Activated CD4-positive, alpha-beta T cell treated with anti-CD3 and anti-CD28 coated beads, Interleukin-2, amount 50 U/mL, for 4 hours (primary cell): ENCODE data around the gene UBE2R2.

Experiments
- DNase-seq, 2 experiments: peaks; one replicate each; pipeline ENCODE4 v3.0.0-alpha.2; 2020

Gene UBE2R2

DNA sequence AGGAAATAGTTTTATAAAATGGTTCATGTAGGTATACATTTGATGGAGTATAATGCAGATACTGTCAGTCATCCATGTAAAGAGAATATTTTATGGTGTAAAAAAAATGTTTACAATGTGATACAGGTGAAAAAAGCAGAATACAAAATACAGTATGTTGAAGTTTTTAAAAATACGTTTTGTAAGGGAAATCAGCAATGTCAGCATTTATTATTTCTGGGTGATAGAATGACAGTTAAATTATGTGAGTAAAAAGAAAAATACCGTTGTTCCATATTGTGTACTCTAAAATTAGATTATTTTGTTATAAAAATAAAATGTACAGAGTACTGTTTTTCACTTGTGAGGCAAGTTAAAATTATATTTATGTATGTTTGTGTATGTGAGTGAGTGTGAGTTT is 69.0 kb downstream of the UBE2R2 start:
- no peak for DNase-seq

DNA sequence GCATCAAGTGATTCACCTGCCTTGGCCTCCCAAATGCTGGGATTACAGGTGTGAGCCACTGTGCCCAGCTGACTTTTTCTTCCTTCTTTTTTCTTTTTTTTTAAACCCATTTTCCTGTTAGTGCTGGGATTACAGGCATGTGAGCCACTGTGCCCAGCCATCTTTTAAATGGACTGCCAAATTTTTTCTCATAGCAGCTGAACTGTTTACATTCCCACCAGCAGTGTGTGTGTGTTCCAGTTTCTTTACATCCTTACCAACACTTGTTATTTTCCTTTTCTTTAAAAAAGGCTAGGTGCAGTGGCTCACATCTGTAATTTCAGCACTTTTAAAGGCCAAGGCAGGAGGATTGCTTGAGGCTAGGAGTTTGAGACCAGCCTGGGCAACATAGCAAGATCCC is 76.9 kb downstream of the UBE2R2 start:
- DNase-seq = no peak

DNA sequence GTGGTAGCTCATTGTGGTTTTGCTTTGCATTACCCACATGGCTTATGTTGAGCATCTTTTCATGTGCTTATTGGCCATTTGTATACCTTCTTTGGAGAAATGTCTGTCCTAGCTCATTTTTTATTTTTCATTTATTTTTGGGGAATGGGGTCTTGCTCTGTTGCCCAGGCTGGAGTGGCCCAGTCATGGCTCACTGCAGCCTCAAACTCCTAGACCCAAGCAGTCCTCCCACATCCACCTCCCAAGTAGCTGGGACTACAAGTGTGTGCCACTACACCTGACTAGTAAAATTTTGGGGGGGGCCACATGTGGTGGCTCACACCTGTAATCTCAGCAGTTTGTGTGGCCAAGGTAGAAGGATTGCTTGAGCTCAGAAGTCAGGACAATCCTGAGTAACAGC is 77.4 kb downstream of the UBE2R2 start:
- no peak for DNase-seq

DNA sequence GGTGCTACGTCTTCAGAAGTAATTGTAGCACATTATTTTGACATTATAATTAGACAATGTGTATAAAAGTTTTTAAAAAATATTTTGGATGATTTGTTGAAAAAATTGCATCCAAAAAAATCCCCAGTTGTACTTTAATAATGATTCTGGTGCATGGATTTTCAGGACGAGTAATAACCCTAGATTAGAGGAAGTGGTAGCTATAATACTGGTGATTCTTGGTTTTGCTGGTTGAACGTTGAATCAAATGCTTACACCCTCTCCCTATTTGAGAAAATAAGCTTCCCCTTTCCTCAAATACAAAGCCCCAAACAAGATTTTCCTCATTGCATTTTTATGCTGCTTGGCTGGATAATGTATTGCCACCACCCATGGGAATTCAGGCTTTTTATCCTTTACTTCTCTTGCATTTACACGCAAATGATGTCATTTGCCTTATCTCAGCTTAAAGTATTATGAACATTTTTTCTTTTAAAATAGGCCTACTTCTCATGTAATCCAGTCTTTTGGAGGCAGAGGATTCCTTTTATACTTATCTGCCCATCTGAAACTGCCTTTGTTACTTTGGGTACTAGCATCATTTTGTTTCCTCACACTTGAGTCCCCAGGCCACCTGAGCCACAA is 86.3 kb downstream of the UBE2R2 start:
- no peak for DNase-seq

DNA sequence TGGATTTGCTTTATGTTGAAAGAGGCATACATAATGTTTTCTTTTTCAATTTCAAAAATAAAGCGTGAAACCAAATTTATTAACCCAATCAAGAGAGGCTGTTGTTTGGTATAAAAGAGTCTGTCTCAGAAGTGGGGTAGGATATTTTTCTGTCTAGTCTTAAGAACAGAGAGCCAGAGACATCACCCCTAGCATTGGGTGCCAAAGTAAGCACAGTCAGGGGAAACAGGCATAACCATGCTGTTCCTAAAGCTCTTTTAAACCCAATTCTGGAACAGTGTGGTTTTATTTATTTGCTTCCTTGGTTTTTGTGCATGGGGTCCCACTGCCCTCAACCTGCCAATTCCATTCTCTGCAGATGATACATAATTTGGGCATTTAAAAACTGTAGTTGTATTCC is 88.2 kb downstream of the UBE2R2 start:
- DNase-seq = no peak

DNA sequence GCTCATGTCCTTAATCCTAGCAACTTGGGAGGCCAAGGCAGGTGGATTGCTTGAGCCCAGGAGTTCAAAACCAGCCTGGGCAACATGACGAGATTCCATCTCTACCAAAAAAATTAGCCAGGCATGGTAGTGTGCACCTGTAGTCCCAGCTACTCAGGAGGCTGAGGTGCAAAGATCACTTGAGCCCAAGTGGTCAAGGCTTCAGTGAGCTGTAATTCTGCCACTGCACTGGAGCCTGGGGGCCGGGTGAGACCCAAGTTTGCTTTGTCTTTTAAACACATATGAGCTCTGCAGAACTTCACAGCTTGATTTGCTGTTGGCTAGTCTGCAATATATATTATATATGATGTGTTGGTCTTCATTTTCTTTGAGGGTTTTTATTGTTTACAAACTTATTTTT is 89.8 kb downstream of the UBE2R2 start:
- DNase-seq = no peak

DNA sequence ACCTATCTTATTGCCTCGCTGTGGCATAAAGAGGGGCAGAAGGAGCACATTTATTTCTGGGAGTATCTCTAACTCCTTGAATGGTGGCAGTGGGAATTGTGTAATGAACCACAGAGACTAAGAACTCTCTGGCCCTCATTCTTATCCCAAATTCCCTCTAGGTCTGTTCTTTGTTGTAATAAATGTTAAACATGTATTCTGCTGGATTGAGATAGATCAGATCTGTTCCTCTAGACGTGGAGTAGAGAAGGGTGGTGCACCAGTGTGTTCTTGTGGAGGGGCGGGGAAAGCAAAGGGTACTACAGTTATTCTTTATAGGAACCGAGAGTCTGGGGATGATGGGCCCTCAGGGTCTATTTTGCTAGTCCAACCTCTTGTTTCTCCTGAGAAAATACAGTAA is 90.4 kb downstream of the UBE2R2 start:
- DNase-seq = no peak

DNA sequence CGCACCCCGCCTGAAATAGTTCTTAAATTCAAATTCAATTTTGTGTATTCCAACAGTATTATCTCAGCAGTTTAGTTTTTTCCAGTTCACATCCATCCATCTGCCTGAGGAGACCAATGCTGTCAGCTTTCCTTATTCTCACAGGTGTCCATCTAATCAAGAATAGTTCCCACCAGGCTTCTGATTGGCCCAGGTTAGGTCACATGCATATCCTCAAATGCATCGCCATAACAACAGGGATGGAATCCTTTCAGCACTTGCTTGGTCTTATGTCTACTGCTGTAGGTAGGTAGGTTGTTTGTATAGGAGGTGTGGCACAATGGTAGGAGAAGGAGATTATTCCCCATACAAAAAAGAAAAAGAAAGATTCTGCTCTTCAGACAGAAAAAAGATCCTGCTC is 91.2 kb downstream of the UBE2R2 start:
- no peak for DNase-seq

DNA sequence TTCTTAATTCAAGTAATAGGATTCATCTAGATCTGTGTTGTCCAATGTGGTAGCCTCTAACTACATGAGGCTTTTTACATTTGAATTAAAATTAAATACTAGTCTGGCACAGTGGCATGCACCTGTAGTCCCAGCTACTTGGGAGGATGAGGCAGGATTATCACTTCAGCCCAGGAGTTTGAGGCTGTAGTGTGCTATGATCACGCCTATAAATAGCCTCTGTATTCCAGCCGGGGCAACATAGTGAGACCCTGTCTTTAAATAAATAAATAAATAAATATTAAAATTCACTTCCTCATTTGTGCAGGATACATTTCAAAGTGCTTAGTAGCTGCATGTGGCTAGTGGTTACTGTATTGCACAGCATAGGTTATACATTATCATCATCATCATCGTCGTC is 91.8 kb downstream of the UBE2R2 start:
- no peak for DNase-seq

DNA sequence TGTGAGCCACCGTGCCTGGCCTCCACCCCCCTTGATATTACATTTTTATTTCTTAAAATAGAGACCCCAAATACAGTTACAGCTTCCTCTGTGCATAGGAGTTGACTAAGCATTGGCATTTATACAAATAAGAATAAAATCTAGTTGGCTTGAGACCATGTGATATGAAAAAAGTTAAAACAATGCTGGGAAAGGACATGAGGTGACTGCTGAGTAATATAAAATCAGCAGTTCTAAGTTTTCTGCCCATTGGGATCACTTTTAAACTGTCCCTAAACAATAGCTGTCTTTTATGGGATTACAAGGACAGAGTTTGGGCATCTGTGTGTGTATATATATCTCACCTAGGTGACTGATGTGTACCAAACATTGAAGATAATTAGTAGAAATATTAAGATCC is 96.6 kb downstream of the UBE2R2 start:
- DNase-seq = no peak

DNA sequence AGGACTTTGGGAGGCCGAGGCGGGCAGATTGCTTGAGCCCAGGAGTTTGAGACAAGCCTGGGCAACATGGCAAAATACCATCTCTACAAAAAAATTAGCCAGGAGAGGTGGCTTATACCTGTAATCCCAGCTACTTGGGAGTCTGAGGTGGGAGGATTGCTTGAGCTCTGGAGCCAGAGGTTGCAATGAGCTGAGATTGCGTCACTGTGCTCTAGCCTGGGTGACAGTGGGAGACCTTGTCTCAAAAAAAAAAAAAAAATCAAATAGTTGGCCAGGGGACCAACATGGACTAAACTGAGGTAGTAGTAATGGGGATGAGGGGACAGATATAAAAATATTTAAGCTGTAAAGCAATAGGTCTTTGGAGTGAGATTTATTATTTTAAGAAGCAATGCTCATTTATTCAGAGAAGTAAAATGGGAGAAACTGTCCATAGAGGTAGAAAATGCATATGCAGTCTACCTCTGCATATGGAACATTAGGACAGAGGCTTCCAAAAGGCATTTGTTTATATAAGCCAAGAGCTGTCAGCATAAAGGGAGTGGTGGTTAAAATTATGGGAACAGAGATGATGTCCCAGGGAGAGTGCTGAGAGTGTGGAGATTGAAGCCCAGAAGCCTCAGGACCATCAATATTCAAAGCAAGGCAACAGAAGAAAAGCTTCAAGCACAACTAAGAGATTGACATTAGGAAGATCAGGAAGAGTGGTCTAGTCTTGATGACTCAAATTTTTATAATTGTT is 98.1 kb downstream of the UBE2R2 start:
- no peak for DNase-seq

DNA sequence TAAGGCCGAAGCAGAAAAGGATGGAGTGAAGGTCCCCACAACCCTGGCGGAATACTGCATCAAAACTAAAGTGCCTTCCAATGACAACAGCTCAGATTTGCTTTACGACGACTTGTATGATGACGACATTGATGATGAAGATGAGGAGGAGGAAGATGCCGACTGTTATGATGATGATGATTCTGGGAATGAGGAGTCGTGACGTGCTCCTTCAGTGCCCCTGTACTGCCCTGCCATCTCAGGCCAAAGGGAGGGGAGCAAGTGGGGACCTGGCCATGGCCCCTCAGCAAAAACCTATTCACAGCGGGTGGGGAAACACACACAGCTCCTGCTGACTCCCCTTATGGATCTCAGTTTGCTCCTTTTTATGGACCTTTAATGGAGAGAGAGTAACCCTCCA is 100.1 kb downstream of the UBE2R2 start:
- no peak for DNase-seq

DNA sequence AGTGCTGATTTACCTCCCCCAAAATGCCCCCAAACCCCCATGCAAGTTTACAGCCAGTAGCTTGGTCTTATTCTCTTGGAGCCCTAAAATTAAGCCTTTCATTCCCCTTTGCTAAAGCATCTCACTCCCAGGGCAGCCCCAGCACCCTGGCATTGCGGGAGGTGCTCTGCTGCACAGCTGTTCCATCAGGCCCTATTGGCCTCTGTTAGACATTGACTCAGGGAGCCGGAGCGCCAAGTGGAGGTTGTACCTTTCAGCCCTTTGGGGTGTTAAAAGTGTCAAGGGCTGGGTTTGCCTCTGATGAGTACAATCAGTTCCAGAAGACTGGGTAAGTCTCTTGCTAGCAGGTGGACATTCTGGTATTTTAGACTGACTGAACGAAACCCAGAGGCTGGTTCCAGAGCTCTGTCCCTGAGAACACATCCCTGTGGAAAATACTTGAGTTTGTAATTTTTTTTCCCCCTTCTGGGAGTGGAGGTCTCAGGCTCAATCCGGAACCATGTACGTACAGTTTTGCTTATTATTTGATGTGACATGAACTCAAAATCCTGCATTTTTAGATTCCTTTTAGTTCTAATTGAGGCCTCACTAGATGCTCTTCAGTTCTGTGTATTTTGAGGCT is 102.4 kb downstream of the UBE2R2 start:
- DNase-seq = no peak

DNA sequence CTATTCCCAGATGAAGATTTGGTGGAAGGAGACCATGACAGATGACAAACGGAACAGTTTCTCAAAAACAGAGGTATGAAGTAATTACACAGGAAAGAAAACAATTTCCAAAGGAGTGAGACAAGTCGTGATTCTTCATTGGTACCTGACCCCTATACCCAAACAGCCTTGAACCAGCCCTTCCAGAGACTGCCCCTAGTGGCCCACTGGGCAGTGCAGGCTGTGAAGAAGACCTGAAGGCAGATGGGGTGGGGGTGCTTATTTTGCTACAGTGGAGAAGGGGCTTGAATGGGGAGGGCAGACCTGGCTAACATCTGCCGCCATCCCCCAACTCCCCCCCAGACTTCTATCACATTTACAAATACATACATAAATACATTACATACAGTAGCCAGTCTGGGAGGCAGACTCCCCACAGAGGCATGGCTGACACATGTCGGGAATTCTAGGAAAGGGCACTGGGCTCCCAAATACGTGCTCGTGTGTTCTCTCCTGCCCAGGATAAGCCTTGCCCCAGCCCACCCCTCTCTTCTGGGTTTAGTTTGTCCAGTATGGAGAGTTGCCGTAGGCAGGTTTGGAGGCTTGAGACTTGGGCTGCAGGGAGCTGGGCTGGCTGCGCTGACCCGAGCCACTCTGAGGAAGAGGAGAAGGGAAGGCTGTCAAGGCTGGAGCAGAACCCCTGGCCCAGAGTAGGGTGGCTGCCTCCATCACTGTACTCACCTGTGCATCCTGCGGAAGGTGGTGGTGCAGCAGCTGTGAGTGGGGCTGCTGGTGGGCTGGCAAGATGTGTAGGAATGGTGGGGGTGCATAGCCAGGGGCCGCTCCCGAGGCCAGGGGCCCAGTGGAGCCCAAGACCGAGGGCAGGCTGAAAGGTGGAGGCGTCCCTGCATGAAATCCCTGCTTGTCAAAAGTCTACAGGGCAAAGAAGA is 105.3 kb downstream of the UBE2R2 start:
- peak in 1 of 2 experiments; percentile 9 for DNase-seq

DNA sequence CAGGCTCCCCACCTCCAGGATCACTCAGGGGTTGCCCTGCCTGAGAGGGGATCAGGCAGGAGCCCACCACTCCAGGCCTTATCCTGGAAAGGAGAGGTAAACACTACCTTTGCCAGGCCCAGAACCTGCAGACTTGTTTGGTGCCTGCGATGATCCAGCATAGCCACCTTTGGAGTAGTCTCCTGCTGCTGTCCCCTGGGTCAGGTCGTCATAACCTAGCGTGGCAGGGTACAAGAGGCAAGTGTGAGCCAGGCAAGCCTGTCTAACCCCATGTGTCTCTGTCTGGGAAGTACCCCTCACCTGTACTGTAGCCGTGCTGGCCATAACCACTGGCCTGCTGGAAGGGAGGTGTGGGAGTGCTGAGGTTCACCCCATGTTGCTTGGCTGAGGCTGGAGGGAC is 106.1 kb downstream of the UBE2R2 start:
- no peak for DNase-seq

DNA sequence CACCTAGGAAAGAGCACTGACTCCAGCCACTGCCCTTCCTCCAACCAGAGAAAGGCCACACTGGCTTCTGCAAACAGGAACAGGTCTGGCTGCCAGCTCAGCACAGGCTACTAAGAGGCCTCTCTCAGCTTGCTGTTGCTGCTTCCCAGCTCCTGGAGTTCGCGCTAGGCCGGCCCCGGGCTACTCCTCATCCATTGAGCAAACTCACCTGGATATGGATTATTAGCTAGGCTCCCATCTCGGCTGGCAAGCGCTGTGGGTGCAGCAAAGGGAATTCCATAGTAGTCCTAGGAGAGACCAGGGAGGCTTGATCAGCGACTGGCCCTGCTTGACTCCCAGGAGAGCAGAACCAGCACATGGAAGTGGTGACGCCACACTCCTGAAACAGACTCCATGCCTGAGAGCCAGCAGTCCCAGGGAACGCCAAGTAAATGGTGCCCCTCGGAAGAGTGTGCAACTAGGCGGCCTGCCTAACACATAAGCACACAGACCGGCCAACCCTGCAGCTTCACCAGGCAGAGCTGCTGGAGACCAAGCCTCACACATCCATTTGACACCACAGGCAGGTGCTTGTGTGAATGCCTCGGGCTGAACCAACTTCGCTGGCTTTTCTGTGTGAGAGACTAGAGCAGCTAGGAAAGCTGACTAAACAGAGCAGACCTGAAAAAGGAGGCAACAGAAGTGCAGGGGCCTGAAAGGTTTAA is 107.2 kb downstream of the UBE2R2 start:
- no peak for DNase-seq

DNA sequence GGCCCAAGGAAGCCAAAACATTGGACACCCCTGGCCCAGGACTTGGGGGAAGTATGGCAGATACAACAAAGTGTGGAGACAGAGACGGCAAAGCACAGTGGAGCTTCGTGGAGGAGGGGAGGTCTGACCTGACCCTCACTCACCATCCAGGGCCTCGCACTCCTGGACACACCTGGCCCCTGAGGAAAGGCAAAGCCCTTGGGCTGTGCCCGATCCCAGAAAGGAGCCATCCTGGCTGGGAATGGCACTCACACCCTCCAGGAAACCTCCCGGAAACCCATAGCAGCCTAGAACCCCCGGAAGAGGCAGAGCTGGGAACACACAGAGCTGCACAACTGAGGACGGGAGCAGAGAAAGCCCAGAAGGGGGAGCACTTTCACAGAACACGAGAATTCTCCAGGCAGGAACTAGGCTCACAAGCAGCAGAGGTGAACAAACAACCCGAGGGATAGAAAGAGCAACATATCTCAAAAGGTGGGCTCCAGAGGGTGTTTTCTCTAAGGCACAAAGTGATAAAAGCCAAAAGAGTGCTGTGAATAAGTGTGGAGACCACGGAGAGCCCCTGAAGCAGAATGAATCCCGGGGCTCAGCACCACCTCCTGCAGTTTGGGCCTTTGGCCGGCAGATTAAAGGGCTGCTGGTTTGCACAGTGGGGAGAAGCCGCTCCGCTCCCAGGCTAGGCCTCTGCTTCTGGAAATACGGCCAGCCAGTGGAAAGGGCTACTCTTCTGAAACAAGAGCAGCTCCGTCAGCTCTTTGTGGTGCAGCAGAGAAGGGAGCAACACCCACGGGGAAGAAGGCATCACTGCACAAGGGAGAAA is 108.2 kb downstream of the UBE2R2 start:
- no peak for DNase-seq

DNA sequence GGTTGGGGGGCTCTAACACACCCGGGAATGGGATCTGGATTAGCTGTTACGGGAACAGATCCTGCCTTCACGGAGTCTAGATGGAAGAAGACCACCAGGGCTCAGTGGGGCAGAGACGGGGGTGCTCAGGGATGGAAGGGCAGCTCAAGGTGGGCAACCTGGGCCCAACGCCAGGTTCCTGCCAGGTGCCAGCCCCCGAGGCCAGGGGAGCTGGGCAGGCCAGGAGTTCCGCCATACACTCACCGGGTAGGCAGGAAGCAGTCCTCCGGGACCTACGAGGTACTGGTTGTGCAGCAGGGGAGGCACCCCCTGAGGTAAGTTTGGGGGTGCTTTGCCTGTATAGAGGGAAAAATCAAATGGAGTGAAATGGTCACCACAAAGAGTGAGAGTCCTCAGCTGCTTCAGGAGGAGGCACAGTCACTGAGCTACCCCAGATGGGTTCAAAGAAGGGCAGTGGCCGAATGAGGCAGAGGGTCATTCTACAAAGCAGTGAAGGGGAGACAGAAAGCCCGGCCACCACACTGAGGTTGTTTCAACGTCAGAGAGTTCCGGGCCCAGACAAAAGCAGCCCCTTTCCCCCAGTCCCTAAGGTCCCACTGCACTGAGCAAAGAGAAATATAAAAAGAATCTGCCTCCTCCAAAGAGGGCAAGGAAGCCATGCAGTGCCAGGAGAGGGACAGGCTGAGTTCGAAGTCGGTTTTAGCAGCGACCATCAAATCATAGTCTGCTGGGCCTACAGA is 110.0 kb downstream of the UBE2R2 start:
- DNase-seq = no peak

DNA sequence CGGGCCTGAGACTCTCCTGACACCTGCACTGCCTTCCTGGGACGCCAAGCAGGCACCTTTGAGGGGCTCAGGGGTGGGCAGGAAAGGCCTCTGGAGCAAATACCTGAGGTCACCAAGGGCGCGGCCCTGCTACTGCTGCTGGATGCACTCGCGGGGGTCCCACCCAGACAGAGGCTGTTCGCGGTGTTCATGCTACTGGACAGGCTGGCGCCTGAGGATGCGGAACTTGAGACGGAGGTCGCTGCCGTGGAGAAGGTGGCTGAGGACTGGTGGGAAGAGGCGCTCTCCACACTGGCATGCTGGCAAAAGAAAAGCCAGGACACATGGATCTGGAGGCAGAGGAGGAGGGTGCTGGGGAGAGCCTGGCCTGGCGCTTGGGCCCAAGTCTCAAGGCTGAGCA is 110.7 kb downstream of the UBE2R2 start:
- no peak for DNase-seq

DNA sequence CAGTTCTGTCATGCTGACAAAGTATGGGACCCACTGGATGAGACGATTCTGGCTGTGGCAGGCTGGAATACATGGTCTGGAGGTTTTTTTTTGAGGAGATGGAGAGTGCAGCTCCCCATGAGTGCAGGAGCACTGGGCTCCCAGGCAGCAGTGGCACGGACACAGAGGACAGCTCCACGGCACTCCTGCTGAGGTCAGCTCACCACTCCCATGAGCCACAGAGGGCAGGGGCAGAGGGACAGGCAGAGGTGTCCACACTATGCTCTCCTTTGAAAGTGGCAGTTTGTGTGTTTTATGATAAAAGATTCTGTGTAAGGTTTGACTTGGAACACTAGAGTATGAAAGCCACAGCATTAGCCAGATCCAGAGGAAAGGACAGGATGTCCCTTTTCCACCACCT is 114.4 kb downstream of the UBE2R2 start:
- DNase-seq = no peak
